Muscle layer of duodenum (tissue), 2 donors: ENCODE results near the gene EEF1A2.
A peak's percentile ranks its signal among the peaks of the same experiment; 100 is the strongest.

Experiments used
- H3K27ac ChIP-seq: one replicate; pipeline ENCODE4 v1.7.0; 2013; ENCODE audit warnings: mild to moderate bottlenecking, low read length
- H3K27me3 ChIP-seq: one replicate; pipeline ENCODE4 v1.7.0; 2013; ENCODE audit warnings: low read depth, mild to moderate bottlenecking, control low read depth, low read length
- H3K36me3 ChIP-seq, 2 donors: one replicate each; pipeline ENCODE4 v1.7.0; 2013; ENCODE audit warnings: low read length in 2 of 2, control low read depth in 1 of 2, mild to moderate bottlenecking in 1 of 2; ENCODE audit not compliant: insufficient read depth in 2 of 2, control insufficient read depth in 1 of 2
- H3K4me1 ChIP-seq, 2 donors: one replicate each; pipeline ENCODE4 v1.7.0; 2013; ENCODE audit warnings: low read length in 2 of 2, mild to moderate bottlenecking in 2 of 2, control low read depth in 1 of 2, moderate library complexity in 1 of 2; ENCODE audit not compliant: insufficient read depth in 2 of 2, control insufficient read depth in 1 of 2
- H3K4me3 ChIP-seq, 2 donors: one replicate each; pipeline ENCODE4 v1.7.0; 2013; ENCODE audit warnings: low read length in 2 of 2, low read depth in 1 of 2, mild to moderate bottlenecking in 1 of 2
- H3K9me3 ChIP-seq, 2 donors: one replicate each; pipeline ENCODE4 v1.7.0; 2013; ENCODE audit warnings: low read length in 2 of 2, control low read depth in 1 of 2, mild to moderate bottlenecking in 1 of 2; ENCODE audit not compliant: control insufficient read depth in 1 of 2
- donor health status: healthy.

Gene EEF1A2

DNA sequence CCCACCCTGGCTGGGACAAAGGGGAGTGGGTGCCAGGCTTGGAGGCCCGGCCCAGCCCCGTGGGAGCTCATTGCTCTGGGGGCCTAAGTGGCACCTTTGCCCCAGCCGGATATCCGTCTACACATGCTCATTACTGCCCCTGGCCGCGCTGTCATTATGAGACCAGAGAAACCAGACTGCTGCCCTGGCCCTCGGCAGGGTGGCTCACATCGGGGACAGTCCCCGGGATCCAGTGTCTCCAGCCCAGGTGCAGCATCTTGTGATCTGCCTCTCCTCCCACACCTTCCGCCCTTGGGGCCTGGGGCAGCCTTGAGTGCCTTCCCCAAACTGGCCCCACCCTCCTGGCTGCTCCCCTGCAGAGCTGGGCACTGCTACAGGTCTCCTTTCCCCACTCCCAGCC, 43.8 kb upstream of the EEF1A2 start:
- peaks cover 0 to 3% of the 10 kb centered on the region in 2 donors for H3K4me1 ChIP-seq
- H3K27ac ChIP-seq, result no peak overlapping the region

DNA sequence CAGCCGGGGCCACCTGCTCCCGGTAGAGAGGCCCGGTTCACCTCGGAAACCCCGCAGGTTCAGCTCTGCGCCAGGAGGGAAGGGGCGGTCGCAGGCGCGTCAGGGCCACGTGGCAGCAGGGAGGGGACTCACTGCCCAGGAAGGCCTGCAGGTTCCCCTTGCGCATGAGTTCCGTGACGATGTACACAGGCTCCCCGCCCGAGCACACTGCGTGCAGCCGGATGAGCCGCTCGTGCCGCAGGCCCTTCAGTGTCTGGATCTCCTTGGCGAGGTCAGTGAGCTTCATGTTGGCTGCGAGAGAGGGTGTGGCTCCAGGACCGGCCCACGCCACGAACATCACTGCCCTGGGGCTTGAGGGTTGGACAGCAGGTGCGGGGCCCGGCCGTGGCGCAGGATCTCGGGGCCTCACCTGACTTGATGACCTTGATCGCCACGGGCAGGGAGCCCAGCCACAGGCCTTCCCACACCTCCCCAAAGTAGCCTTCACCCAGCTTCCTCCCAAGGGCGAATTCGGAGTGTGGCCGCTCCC, 43.2 kb upstream of the EEF1A2 start:
- Histone ChIP-seq H3K9me3 (no peaks in the 10 kb centered on the region), H3K27me3 (peaks cover 4% of the 10 kb centered on the region), H3K27ac (no peak overlapping the region), H3K36me3 (no peaks in the 10 kb centered on the region), H3K4me1 (peaks cover 0 to 9% of the 10 kb centered on the region in 2 donors), H3K4me3 (no peak overlapping the region)

More for the DNA sequence above, 43.8 kb upstream of the EEF1A2 start:
- Histone ChIP-seq H3K36me3 (no peaks in the 10 kb centered on the region), H3K27me3 (peaks cover 4% of the 10 kb centered on the region), H3K9me3 (no peaks in the 10 kb centered on the region), H3K4me3 (no peak overlapping the region)

DNA sequence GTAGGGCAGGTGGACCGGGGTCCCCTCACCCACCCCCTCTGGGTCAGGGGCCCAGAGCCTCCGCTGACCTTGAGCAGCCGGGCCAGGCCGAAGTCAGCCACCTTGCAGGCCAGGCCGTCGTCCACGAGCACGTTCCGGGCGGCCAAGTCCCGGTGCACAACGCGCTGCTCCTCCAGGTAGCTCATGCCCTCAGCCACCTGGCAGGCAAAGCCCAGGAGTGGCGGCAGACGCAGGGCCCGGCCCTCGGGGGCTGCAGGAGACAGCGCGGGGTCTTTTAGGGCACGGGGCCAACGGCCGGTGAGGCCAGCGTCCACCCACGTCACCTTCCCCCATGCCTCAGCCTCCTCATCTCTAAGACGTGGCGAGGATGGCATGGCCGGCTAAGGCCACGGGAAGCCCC, 42.5 kb upstream of the EEF1A2 start:
- H3K9me3 ChIP-seq, result no peaks in the 10 kb centered on the region
- H3K27me3 ChIP-seq, result peaks cover 4% of the 10 kb centered on the region
- H3K4me3 ChIP-seq, result no peak overlapping the region
- H3K27ac ChIP-seq, result no peak overlapping the region
- peaks cover 0 to 10% of the 10 kb centered on the region in 2 donors for H3K4me1 ChIP-seq
- no peaks in the 10 kb centered on the region for H3K36me3 ChIP-seq

DNA sequence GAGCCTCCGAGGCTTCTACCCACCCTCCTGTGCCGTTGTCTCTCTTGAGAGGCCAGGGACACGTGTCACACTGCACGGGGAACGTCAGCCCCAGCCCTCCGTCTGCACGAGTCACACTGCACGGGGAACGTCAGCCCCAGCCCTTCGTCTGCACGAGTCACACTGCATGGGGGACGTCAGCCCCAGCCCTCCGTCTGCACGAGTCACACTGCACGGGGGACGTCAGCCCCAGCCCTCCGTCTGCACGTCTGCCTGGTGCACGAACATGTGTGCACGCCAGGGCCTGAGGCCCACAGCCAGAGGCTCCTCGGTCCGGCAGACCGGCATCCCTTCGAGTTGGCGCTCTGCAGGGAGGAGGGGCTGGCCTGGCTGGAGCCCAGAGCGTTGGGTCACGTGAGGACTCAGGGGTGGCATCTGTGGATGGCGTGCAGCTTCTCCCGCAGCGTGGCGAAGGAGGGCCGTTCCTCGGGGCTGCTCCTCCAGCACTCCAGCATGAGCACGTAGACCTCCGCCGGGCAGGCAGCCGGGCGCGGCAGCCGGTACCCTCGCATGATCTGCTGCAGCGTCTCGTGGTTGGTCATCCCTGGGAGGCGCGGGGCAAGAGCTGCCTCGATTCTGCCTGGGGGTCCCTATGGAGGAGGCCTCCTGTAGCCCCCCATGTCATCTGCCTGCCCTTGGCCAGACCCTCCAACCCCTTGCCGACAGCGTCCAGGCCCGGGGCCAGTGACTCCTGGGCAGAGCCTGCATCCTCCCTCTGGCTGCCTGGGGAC, 41.7 kb upstream of the EEF1A2 start:
- no peaks in the 10 kb centered on the region for H3K9me3 ChIP-seq
- H3K4me1 ChIP-seq, result peaks cover 0 to 10% of the 10 kb centered on the region in 2 donors
- H3K4me3 ChIP-seq, result no peak overlapping the region
- no peak overlapping the region for H3K27ac ChIP-seq
- H3K36me3 ChIP-seq, result no peaks in the 10 kb centered on the region
- H3K27me3 ChIP-seq, result no peaks in the 10 kb centered on the region

GRCh38 chr20:63539441-63540370, 40.8 kb upstream of the EEF1A2 start:
- no peak overlapping the region for H3K4me3 ChIP-seq
- no peaks in the 10 kb centered on the region for H3K9me3 ChIP-seq
- no peaks in the 10 kb centered on the region for H3K27me3 ChIP-seq
- H3K27ac ChIP-seq, result no peak overlapping the region
- H3K36me3 ChIP-seq, result no peaks in the 10 kb centered on the region
- H3K4me1 ChIP-seq, result peaks cover 0 to 10% of the 10 kb centered on the region in 2 donors

DNA sequence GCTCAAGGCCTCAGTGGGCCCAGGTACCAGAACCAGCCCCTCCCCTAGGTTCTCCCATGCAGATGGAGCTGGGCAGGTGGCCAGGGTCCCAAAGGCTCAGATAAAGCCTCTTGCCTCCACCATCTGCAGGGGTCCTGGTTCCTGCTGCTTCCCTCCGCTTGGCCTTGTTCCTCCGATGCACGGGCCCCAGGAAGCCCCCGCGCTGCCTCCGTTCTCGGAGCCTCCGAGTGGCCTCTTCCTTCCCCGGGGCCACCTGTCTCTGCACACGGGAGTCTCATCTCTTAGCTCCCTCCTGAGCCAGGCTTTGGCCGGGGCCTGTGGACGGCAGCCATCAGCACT, 40.2 kb upstream of the EEF1A2 start:
- no peaks in the 10 kb centered on the region for H3K36me3 ChIP-seq
- H3K27me3 ChIP-seq, result no peaks in the 10 kb centered on the region
- no peak overlapping the region for H3K27ac ChIP-seq
- no peaks in the 10 kb centered on the region for H3K9me3 ChIP-seq
- no peak overlapping the region for H3K4me3 ChIP-seq
- peaks cover 0 to 10% of the 10 kb centered on the region in 2 donors for H3K4me1 ChIP-seq

- Histone ChIP-seq H3K27ac (no peak overlapping the region), H3K27me3 (no peaks in the 10 kb centered on the region), H3K4me3 (peak overlapping the region in 1 of 2 donors; percentile 6), H3K4me1 (peaks cover 0 to 10% of the 10 kb centered on the region in 2 donors), H3K36me3 (no peaks in the 10 kb centered on the region), H3K9me3 (no peaks in the 10 kb centered on the region)
Measured at GRCh38 chr20:63538204-63539091, 39.6 kb upstream of the EEF1A2 start.

DNA sequence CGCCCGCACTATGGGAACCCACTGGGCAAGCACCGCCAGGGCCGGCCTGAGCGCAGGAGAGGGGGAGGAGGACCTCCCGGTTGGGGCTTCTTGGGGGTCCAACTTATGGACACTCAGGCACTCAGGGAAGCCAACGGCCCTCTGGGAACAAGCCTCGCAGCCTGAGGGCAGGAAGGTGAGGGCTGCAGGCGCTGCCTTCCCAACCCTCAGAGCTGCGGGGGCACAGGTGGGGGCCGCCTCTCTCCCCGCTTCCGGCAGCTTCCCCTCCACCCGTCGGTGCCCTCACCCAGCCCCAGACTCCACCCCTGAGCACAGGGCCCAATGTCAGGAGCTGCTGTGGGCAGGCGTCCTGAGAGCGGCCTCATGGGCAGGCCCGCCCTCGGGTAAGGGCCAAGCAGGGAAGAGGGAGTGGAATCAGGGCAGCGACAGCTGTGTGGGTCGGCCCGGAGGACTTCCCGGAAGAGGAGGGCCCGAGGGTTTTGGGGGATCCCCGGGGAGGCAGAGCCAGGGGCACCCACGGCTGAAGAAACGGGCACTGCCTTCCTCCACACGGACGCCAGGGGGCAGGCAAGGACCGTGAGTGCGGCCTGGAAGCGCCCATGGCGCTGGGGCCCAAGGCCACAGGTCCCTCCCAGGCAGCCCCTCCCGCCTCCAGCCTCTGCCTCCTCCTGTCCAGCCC, 38.8 kb upstream of the EEF1A2 start:
- Histone ChIP-seq H3K4me1 (peaks cover 0 to 10% of the 10 kb centered on the region in 2 donors), H3K36me3 (no peaks in the 10 kb centered on the region), H3K9me3 (no peaks in the 10 kb centered on the region), H3K27me3 (no peaks in the 10 kb centered on the region), H3K27ac (peak overlapping the region; percentile 45), H3K4me3 (peak overlapping the region in 1 of 2 donors; percentile 6)

- peak within 1 kb of the TSS; percentile 6 to 26 for H3K4me3 ChIP-seq
- no peaks in the 10 kb centered on the region for H3K27me3 ChIP-seq
- H3K4me1 ChIP-seq, result peaks cover 0 to 10% of the 10 kb centered on the region in 2 donors
- no peaks in the 10 kb centered on the region for H3K36me3 ChIP-seq
- no peaks in the 10 kb centered on the region for H3K9me3 ChIP-seq
- peak within 1 kb of the TSS; percentile 45 for H3K27ac ChIP-seq
Measured at GRCh38 chr20:63536997-63537524, 38.2 kb upstream of the EEF1A2 start, which contains the start of gene PTK6. Gene PTK6 (minus strand): TSS chr20:63537376. CDS start chr20:63537314, 62 bp downstream.
